Activated CD8-positive, alpha-beta memory T cell treated with anti-CD3 and anti-CD28 coated beads, Interleukin-2, amount 10 ng/mL, durations not matched to agents 7 days and 5 days (primary cell): Measurements from ENCODE around the gene MFSD8. TPM values are rescaled to one million over a fixed set of nuclear protein-coding genes. Genes with fewer than 3 reads are reported as not detected.
A peak's percentile ranks its signal among the peaks of the same experiment; 100 is the strongest.
"Not testable (repeated sequence)": the region's sequence is repeated elsewhere in the genome, so short reads cannot be mapped to it uniquely, and the experiment has no call there.

ENCODE experiments used
- ATAC-seq: fragments of 150-1000 bp; cut with Tn5 transposase; one replicate; pipeline ENCODE4 v1.10.0; 2021; ENCODE audit warnings: moderate library complexity
- CTCF ChIA-PET: fragments of 350-600 bp; sonication (Branson Sonifier 250); formaldehyde crosslinking; loops from one replicate; lab custom pipeline; 2021; ENCODE audit warnings: antibody characterized with exemption; lab: Charles Lee
- DNase-seq: peaks from one replicate; pipeline ENCODE4 v3.0.0-alpha.2; 2020
- H3K27ac Mint-ChIP-seq: one replicate; pipeline ENCODE4 v1.8.0; 2021; ENCODE audit warnings: mild to moderate bottlenecking, mixed read lengths
- H3K27me3 Mint-ChIP-seq: one replicate; pipeline ENCODE4 v1.8.0; 2021; ENCODE audit warnings: mixed read lengths
- H3K36me3 Mint-ChIP-seq: one replicate; pipeline ENCODE4 v1.8.0; 2021; ENCODE audit warnings: mild to moderate bottlenecking, mixed read lengths
- H3K4me1 Mint-ChIP-seq: one replicate; pipeline ENCODE4 v1.8.0; 2021; ENCODE audit warnings: mixed read lengths
- H3K4me3 Mint-ChIP-seq: one replicate; pipeline ENCODE4 v1.8.0; 2021; ENCODE audit warnings: mild to moderate bottlenecking, moderate library complexity, mixed read lengths
- H3K9me3 Mint-ChIP-seq: one replicate; pipeline ENCODE4 v1.8.0; 2022; ENCODE audit warnings: low read depth, mixed read lengths
- total RNA-seq, 2 experiments: library from RNA; stranded (reverse); gene quantifications; one replicate each; pipeline ENCODE4 v1.2.3, GENCODE V29; 2021

The MFSD8 gene, protein sequence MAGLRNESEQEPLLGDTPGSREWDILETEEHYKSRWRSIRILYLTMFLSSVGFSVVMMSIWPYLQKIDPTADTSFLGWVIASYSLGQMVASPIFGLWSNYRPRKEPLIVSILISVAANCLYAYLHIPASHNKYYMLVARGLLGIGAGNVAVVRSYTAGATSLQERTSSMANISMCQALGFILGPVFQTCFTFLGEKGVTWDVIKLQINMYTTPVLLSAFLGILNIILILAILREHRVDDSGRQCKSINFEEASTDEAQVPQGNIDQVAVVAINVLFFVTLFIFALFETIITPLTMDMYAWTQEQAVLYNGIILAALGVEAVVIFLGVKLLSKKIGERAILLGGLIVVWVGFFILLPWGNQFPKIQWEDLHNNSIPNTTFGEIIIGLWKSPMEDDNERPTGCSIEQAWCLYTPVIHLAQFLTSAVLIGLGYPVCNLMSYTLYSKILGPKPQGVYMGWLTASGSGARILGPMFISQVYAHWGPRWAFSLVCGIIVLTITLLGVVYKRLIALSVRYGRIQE
- 10 to 100 TPM; 19.9 to 24.6 TPM for total RNA-seq

DNA sequence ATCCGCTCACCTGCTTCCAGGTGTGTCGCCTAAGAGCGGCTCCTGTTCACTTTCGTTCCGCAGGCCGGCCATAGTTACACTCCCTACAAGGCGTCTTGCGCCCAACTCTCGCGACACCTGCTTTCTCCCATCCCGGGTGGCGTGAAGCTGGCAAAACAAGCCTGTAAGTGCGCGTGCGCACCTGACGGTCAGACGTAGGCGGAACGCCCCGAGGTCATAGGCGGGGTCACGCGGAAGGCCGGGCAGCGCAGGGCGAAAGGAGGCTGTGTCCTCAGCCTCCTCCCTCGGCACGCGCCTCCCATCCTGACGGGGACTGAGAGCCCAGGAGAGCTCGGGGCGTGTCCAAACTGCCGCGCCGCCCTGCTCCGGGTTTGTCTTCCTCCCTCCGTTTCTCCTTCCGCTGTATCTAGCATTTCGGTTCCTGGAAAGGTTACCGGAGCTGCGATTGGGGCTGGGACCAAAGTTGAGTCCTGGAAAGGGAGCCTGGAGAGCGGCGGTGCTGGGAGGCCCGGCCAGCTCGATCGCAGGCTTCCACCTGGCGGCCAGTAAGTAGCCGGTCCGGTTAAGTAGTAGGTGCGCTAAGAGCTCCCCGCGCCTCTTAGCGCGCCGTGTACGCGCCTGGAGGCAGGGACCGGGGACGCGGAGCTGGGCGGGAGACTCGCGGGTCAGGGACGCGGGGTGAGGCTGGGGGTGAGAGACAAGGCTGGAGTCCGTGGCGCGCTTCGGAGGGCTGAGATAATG, at the start of gene MFSD8, which contains the start of gene ABHD18:
Gene MFSD8, minus strand, starts transcription at position 112 of the 741 bp plus-strand sequence. Its CDS starts 40 bp downstream, at position 72.
Gene ABHD18, plus strand, starts transcription at position 345 of the 741 bp plus-strand sequence. CDS start 17,550 bp downstream, outside the sequence.
- Mint-ChIP-seq H3K27ac (peak within 1 kb of the TSS; percentile 96), H3K36me3 (peaks cover 18% of the 10 kb centered on the region), H3K4me1 (peaks cover 42% of the 10 kb centered on the region), H3K9me3 (no peaks in the 10 kb centered on the region), H3K27me3 (no peaks in the 10 kb centered on the region), H3K4me3 (peak within 1 kb of the TSS; percentile 93)
- CTCF ChIA-PET = interaction anchor here (0.8 to 1.7 kb wide), 10 partner anchors 9 to 847 kb away, joined by 3 to 10 read pairs (median 3); partner anchors contain the start of gene LARP1B
- ATAC-seq (peak; percentile 96), DNase-seq (peak; percentile 100)

- CTCF ChIA-PET = no interaction called here
- Mint-ChIP-seq H3K27me3 (no peaks in the 10 kb centered on the region), H3K36me3 (peaks cover 23% of the 10 kb centered on the region), H3K4me1 (no peaks in the 10 kb centered on the region), H3K27ac (no peak overlapping the region), H3K9me3 (no peaks in the 10 kb centered on the region), H3K4me3 (no peak overlapping the region)
- DNase-seq (no peak), ATAC-seq (no peak)
These were observed 44.5 kb upstream of the MFSD8 start for GRCh38 chr4:128009428-128009827.

- Mint-ChIP-seq H3K36me3 (peaks cover 20% of the 10 kb centered on the region), H3K27me3 (no peaks in the 10 kb centered on the region), H3K4me3 (no peak overlapping the region), H3K9me3 (no peaks in the 10 kb centered on the region), H3K27ac (no peak overlapping the region), H3K4me1 (peaks cover 6% of the 10 kb centered on the region)
- no peak for ATAC-seq
- DNase-seq = no peak
- CTCF ChIA-PET = no interaction called here
These were observed 41.6 kb upstream of the MFSD8 start for GRCh38 chr4:128006592-128006991.

DNA sequence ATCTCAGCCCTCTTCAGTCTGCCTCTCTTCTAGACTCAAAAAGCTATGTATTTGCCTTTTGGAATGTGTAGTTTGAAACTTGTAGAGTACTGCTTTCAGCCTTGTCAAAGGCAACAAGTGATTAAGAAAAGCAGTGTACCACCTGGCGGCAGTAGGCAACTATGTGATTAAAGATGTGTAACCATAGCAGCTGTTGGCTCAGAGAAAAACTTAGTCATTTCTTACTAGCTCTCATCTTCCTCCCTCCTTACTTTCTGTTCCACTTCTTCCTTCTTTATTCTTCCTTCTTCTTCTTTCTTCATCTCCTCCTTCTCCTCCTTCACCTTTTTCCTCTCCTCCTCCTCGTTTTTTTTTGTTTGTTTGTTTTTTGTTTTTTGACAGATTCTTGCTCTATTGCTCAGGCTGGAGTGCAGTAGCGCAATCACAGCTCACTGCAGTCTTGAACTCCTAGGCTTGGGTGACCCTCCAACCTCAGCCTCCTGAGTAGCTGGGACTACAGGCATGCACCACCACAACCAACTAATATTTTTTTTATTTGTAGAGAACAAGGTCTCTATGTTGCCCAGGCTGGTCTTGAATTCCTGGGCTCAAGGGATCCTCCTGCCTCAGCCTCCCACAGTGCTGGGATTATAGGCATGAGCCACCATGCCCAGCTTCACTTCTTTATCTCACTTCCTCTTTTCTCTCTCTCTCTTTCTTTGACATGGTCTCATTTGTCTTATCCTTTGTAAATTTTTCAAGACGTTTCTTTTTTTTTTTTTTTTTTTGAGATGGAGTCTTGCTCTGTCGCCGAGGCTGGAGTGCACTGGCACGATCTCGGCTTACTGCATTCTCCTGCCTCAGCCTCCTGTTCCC, 32.8 kb upstream of the MFSD8 start:
- H3K4me3 Mint-ChIP-seq = no peak overlapping the region
- H3K9me3 Mint-ChIP-seq = no peaks in the 10 kb centered on the region
- DNase-seq (peak; percentile 54), ATAC-seq (peak; percentile 91)
- CTCF ChIA-PET = interaction anchor here (0.6 to 1.5 kb wide), 6 partner anchors 10 to 76 kb away, joined by 3 to 10 read pairs (median 3); partner anchors contain the start of genes ABHD18 and MFSD8
- no peak overlapping the region for H3K27ac Mint-ChIP-seq
- no peaks in the 10 kb centered on the region for H3K27me3 Mint-ChIP-seq
- H3K4me1 Mint-ChIP-seq = peaks cover 29% of the 10 kb centered on the region
- H3K36me3 Mint-ChIP-seq = peaks cover 59% of the 10 kb centered on the region

- H3K4me3 Mint-ChIP-seq, H3K27ac Mint-ChIP-seq, H3K9me3 Mint-ChIP-seq, ATAC-seq, H3K27me3 Mint-ChIP-seq, DNase-seq: not testable (repeated sequence)
- CTCF ChIA-PET = interaction anchor here (1.5 kb wide), 2 partner anchors 11 to 60 kb away, joined by 3 to 4 read pairs; no protein-coding TSS in a partner anchor
- H3K4me1 Mint-ChIP-seq = peaks cover 24% of the 10 kb centered on the region
- H3K36me3 Mint-ChIP-seq = peaks cover 54% of the 10 kb centered on the region
These were observed 31.5 kb upstream of the MFSD8 start for GRCh38 chr4:127996521-127996920.

DNA sequence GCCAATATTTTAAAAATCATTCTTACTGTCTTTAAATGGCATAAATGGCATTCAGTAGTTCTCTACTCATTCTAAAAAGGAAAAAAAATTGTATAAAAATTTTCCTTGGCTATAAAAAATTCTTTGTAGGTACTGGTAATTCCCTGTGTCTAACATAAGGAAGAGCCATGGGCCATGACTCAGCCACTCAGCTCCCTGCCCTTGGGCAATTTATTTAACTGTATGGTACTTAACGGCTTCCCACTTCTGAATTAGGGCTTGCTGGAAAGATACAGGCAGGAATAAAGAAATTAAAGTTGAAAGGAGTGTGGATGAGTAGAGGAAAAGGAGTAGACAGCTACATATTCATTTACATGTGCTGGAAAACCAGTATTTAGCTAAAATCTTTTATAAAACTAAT, 30.8 kb upstream of the MFSD8 start:
- ATAC-seq (no peak), DNase-seq (no peak)
- peaks cover 51% of the 10 kb centered on the region for H3K36me3 Mint-ChIP-seq
- peaks cover 16% of the 10 kb centered on the region for H3K4me1 Mint-ChIP-seq
- H3K9me3 Mint-ChIP-seq = no peaks in the 10 kb centered on the region
- H3K4me3 Mint-ChIP-seq = no peak overlapping the region
- H3K27ac Mint-ChIP-seq = no peak overlapping the region
- CTCF ChIA-PET = no interaction called here
- no peaks in the 10 kb centered on the region for H3K27me3 Mint-ChIP-seq

- Mint-ChIP-seq H3K27me3 (no peaks in the 10 kb centered on the region), H3K27ac (no peak overlapping the region), H3K4me1 (peaks cover 14% of the 10 kb centered on the region), H3K4me3 (no peak overlapping the region), H3K9me3 (no peaks in the 10 kb centered on the region), H3K36me3 (peaks cover 42% of the 10 kb centered on the region)
- DNase-seq (no peak), ATAC-seq (no peak)
- CTCF ChIA-PET = interaction anchor here (1.2 kb wide), 1 partner anchor 27 kb away, joined by 3 read pairs; no protein-coding TSS in a partner anchor
These were observed 28.2 kb upstream of the MFSD8 start for GRCh38 chr4:127993151-127993550.

GRCh38 chr4:127988638-127989037, 23.7 kb upstream of the MFSD8 start:
- no peaks in the 10 kb centered on the region for H3K27me3 Mint-ChIP-seq
- no peak for DNase-seq
- H3K36me3 Mint-ChIP-seq = peaks cover 37% of the 10 kb centered on the region
- no peak overlapping the region for H3K4me3 Mint-ChIP-seq
- H3K27ac Mint-ChIP-seq = no peak overlapping the region
- peaks cover 4% of the 10 kb centered on the region for H3K4me1 Mint-ChIP-seq
- no peaks in the 10 kb centered on the region for H3K9me3 Mint-ChIP-seq
- ATAC-seq = no peak
- CTCF ChIA-PET = no interaction called here

GRCh38 chr4:127985989-127986388, 21.0 kb upstream of the MFSD8 start:
- CTCF ChIA-PET = interaction anchor here (0.6 to 0.9 kb wide), 2 partner anchors 11 to 20 kb away, joined by 3 to 4 read pairs; partner anchors contain the start of gene ABHD18
- Mint-ChIP-seq H3K27ac (no peak overlapping the region), H3K36me3 (peaks cover 27% of the 10 kb centered on the region), H3K27me3 (no peaks in the 10 kb centered on the region), H3K9me3 (no peaks in the 10 kb centered on the region), H3K4me3 (no peak overlapping the region), H3K4me1 (peaks cover 2% of the 10 kb centered on the region)
- ATAC-seq (no peak), DNase-seq (no peak)

DNA sequence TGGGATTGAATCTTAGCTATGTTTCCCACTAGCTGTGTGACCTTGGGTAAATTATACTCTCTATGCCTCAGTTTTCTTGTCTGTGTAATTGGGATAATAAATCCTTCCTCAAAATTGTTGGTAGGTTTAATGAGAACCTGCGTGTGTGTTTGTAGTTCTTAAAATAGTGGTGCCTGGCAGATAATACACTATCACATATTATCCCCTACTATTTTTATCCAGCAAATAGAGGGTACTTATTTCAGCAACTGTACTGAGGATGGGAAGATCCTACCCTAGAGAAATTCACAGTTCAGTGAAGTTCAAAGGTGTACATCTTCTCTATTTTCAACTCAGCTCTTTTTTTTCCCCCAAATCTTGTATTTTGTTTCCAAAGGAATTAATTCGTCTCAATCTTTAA, 17.5 kb upstream of the MFSD8 start:
- peaks cover 18% of the 10 kb centered on the region for H3K36me3 Mint-ChIP-seq
- no peak overlapping the region for H3K4me3 Mint-ChIP-seq
- ATAC-seq (no peak), DNase-seq (no peak)
- CTCF ChIA-PET = no interaction called here
- H3K27me3 Mint-ChIP-seq = no peaks in the 10 kb centered on the region
- H3K27ac Mint-ChIP-seq = no peak overlapping the region
- no peaks in the 10 kb centered on the region for H3K4me1 Mint-ChIP-seq
- peaks cover 1% of the 10 kb centered on the region for H3K9me3 Mint-ChIP-seq

- Mint-ChIP-seq H3K4me1 (peaks cover 3% of the 10 kb centered on the region), H3K9me3 (peaks cover 3% of the 10 kb centered on the region), H3K4me3 (no peak overlapping the region), H3K27ac (no peak overlapping the region), H3K27me3 (no peaks in the 10 kb centered on the region), H3K36me3 (peaks cover 19% of the 10 kb centered on the region)
- CTCF ChIA-PET = interaction anchor here (1.3 kb wide), 1 partner anchor 10 kb away, joined by 4 read pairs; no protein-coding TSS in a partner anchor
- ATAC-seq (no peak), DNase-seq (no peak)
These were observed 14.0 kb upstream of the MFSD8 start for GRCh38 chr4:127978930-127979329.

GRCh38 chr4:127975121-127975770, 10.3 kb upstream of the MFSD8 start:
- Mint-ChIP-seq H3K9me3 (peaks cover 3% of the 10 kb centered on the region), H3K4me3 (no peak overlapping the region), H3K27me3 (no peaks in the 10 kb centered on the region), H3K4me1 (peaks cover 6% of the 10 kb centered on the region), H3K36me3 (peaks cover 28% of the 10 kb centered on the region), H3K27ac (no peak overlapping the region)
- ATAC-seq (no peak), DNase-seq (no peak)
- CTCF ChIA-PET = interaction anchor here (0.8 kb wide), 1 partner anchor 10 kb away, joined by 3 read pairs; the partner anchor contains the start of genes ABHD18 and MFSD8
